ENCODE results near the gene PITPNM3.

- no peak for TF ChIP-seq POLR2AphosphoS5 (IDR thresholded peaks at IDR 0.05; ENCODE audit: low read depth, low read length)
- no peak for TF ChIP-seq POLR2A (IDR thresholded peaks at IDR 0.05; ENCODE audit: low read depth, low read length)
These were observed 140.7 kb downstream of the PITPNM3 start for GRCh38 chr17:6415616-6416015.

Measured in GM12892 (cell line).